ENCODE results near the gene PRRT3.
"Not testable (repeated sequence)": the region's sequence is repeated elsewhere in the genome, so short reads cannot be mapped to it uniquely, and the experiment has no call there.

The PRRT3 gene

GRCh38 chr3:9897408-9898372, 54.5 kb downstream of the PRRT3 start:
- DNase-seq, result no peak

GRCh38 chr3:9896755-9897407, 55.3 kb downstream of the PRRT3 start:
- not testable (repeated sequence) for DNase-seq

GRCh38 chr3:9895715-9896114, 56.5 kb downstream of the PRRT3 start:
- not testable (repeated sequence) for DNase-seq

All from inflammatory macrophage (primary cell).